SHP77 treated with DMSO at 0.1 percent for 48 hours (cell line): Measurements from ENCODE around the gene PLIN4.

Experiments
- DNase-seq: peaks from one replicate; lab custom pipeline; 2025; lab: John Stamatoyannopoulos, UW

The PLIN4 gene

GRCh38 chr19:4505570-4506448 is 12.5 kb downstream of the PLIN4 start:
- no peak for DNase-seq

- DNase-seq, result no peak
Observed at GRCh38 chr19:4504891-4505569, 13.3 kb downstream of the PLIN4 start.

DNA sequence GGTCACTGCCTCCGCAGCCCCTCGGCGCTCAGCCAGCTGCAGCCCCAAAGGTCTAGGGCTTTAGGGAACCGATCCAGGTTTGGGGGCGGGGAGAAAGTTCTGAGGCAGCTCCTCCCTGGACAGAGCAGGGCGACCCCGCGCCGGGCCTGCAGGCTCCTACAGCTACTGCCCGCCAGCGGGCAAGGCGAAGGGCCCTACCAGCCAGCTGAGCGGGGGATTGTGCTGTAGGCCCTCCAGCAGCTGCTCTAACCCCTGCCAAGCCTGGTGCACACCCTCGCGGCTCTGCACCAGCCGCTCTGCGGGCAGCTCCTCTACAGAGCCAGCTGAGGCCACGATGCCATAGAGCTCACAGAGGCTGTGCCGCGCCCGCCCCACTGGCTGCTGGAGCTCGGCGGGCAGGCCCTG is 14.0 kb downstream of the PLIN4 start:
- no peak for DNase-seq

- no peak for DNase-seq
Observed at GRCh38 chr19:4503825-4504170, 14.5 kb downstream of the PLIN4 start.

GRCh38 chr19:4503132-4503824 is 15.0 kb downstream of the PLIN4 start:
- DNase-seq, result no peak

- no peak for DNase-seq
Observed at GRCh38 chr19:4502282-4503131, 15.8 kb downstream of the PLIN4 start.

- no peak for DNase-seq
Observed at GRCh38 chr19:4501691-4502090, 16.6 kb downstream of the PLIN4 start.

GRCh38 chr19:4500841-4501591 is 17.3 kb downstream of the PLIN4 start:
- no peak for DNase-seq

- DNase-seq, result no peak
Observed at GRCh38 chr19:4499855-4500254, 18.4 kb downstream of the PLIN4 start.

- DNase-seq, result no peak
Observed at GRCh38 chr19:4499318-4499717, 19.0 kb downstream of the PLIN4 start.

DNA sequence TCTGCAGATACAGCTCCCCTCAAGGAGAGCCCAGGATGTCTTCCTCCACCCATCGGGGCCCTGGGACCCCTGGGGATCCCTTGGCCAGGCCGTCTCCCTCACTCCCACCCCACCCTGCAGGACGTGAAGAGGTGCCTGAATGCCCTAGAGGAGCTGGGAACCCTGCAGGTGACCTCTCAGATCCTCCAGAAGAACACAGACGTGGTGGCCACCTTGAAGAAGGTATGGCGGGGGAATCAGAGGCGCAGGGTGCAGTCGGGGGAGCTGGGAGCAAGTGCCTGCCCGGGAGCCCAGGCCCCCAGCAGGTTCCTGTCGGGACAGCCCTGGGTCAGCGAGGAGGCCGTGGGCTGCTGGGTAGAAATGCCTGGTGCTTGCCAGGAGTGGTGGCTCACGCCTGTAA is 19.6 kb downstream of the PLIN4 start:
- no peak for DNase-seq

- no peak for DNase-seq
Observed at GRCh38 chr19:4497770-4498389, 20.4 kb downstream of the PLIN4 start.

DNA sequence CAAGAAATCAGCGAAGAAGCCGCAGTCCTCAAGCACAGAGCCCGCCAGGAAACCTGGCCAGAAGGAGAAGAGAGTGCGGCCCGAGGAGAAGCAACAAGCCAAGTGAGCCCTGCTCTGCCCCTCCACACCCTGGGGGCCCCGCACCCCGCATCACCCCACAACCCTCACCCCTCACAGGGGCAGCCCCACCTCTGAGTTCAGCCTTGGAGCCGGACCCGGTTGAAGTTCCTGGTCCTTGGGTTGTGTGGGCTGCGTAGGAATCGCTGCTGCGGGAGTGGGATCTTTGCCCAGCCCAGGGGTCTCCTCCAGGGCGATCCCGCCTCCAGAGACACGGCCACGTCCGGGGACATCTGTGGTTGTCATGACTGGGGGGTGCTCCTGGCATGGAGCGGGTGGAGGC is 22.0 kb downstream of the PLIN4 start:
- no peak for DNase-seq

GRCh38 chr19:4495471-4495870 is 22.8 kb downstream of the PLIN4 start:
- no peak for DNase-seq

DNA sequence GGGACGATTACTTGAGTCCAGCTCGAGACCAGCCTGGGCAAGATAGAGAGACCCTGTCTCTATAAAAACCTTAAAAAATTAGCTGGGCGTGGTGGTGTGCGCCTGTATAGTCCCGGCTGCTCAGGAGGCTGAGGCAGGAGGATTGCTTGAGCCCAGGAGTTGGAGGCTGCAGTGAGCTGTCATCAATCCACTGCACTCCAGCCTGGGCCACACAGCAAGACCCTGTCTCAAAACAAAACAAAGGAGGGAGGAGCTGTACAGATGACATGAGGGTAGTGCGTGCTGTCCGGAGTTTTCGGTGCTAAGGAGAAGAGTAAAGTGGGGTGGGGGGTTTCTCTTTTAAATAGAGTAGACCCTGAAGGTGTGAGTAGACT is 23.6 kb downstream of the PLIN4 start:
- no peak for DNase-seq

DNA sequence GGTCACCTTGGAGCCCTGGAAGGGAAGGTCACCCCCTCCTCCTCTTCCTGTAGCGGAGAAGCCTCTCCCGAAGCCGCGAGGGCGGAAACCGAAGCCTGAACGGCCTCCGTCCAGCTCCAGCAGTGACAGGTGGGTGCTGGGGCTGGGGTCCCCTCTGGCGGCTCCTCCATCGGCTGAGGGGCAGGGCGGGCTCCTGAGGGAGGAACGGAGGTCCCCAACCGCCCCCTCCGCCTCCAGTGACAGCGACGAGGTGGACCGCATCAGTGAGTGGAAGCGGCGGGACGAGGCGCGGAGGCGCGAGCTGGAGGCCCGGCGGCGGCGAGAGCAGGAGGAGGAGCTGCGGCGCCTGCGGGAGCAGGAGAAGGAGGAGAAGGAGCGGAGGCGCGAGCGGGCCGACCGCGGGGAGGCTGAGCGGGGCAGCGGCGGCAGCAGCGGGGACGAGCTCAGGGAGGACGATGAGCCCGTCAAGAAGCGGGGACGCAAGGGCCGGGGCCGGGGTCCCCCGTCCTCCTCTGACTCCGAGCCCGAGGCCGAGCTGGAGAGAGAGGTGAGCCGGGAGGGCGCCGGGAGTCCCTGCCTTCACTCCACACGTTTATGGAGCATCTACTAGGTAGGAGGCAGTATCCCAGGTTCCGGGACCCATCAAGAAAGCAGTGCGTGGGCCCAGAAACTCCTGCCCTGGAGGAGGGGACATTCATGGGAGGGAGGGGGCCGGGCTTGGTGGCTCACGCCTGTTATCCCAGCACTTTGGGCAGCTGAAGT is 24.2 kb downstream of the PLIN4 start:
- no peak for DNase-seq

- DNase-seq, result no peak
Observed at GRCh38 chr19:4493104-4493928, 25.0 kb downstream of the PLIN4 start.

GRCh38 chr19:4492337-4493103 is 25.8 kb downstream of the PLIN4 start:
- DNase-seq, result no peak
